ENCODE data around the gene PYGB. TPM values are rescaled to one million over a fixed set of nuclear protein-coding genes. Genes with fewer than 3 reads are reported as not detected.

Gene PYGB
- polyA plus RNA-seq, 1 donor = 25.4 TPM

DNA sequence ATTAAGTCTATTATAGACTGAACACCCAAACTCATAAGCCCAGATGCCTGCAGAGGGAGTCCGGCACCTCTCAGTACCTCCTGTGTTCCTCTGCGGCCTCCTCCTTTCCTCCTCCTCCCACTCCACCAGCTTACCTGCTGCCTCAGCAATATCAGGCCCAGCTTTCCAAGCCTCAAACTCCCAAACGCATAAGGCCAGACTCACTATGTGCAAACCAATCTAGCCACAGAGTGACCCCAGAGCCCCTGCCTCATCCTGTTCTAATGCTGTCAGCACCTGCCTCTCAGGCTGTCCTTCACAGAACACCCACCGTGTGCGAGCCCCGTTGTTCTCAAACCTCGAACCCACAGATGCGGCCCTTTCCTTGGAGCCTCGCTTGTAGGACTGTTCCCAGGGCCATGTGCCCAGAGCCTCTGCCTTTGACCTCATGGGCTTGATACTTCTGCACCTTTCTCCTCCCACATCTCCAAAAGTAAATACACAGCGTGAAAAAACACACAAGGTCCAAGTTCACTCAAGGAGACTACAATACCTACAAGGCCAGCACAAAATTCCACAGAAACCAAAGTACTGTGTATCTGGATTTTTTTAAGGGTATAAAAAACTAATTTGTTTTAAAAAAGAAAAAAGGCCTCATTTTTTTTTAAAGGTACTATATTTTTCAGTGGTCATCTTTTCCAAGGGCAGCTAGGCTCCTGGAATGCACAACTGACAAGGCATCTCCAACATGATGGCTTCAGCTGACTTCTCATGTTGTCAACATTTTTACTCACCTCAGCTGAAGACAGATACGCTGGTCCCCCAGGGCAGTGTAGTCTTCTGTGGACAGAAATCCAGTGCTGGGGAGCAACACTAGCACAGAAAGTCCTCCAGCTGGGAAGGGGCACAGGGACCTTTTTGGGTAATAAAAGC, 90.5 kb downstream of the PYGB start:
- DNase-seq = no peak

GRCh38 chr20:25339608-25340007, 91.7 kb downstream of the PYGB start:
- no peak for DNase-seq

DNA sequence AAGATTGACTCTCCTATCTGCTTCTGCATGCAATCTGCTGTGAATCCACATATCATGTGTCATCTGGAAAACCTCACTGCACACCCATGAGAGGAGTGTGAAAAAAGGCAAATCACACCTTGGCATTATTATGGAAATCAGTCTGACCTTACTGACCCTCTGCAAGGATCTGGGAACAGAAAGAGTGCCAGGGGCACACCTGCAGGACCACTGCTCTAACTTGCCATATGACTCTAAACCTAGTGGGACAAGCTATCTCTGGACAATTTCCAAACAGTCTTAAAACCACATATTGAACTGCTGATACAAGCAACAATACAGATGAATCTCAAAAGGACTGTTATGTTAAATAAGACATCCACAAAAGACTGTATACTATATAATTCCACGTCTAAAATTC, 92.5 kb downstream of the PYGB start:
- no peak for DNase-seq

DNA sequence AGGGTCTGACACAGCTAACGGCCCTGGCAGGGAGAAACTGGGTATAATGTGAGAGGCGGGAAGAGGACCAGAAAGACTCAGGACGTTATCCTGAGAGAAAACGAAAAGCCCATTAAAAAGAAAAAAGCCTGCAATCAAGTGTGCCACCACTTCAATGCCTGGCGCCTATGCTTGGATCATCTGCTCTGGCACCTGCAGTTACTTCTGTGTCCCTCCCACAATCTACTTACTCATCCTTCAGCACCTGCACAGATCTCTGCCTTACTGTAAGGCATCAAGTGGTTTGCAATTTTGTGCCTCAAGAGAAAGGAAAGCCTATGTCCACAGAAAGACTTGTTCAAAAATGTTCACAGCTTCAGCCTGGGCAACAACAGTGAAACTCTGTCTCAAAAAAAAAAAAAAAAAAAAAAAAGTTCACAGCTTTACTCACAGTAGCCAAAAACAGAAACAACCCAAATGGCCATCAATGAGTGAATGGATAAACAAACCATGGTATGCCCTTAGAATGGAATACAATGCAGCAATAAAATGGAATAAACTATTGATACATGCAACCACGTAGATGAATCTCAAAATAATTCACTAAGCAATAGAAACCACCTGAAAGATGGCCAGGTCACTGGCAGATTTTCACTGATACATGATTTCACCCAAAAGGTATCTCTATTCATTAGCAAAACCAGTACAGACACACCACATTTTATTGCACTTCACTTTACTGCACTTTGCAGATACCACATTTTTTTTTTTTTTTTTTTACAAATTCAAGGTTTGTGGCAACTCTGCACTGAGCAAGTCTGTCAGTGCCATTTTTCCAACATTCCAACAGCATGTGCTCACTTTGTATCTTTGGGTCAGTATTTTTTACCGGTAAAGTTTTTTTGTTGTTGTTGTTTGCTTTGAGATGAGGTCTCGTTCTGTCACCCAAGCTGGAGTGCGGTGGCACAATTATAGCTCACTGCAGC, 94.1 kb downstream of the PYGB start:
- no peak for DNase-seq

- no peak for DNase-seq
Measured at GRCh38 chr20:25344634-25345033, 96.7 kb downstream of the PYGB start.

DNA sequence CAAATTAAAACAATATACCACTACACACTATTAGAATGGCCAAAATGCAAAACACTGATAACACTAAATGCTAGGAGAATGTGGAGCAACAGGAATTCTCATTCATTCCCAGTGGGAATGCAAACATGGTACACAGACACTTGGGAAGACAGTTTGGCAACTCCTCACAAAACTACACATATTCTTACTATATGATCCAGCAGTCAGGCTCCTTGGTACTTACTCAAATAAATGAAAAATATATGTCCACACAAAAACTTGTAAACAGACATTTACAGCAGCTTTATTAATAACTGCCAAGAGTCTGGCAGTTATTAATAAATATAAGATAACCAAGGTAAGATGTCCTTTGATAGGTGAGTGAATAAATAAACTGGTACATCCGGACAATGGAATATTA, 97.8 kb downstream of the PYGB start:
- DNase-seq = no peak

DNA sequence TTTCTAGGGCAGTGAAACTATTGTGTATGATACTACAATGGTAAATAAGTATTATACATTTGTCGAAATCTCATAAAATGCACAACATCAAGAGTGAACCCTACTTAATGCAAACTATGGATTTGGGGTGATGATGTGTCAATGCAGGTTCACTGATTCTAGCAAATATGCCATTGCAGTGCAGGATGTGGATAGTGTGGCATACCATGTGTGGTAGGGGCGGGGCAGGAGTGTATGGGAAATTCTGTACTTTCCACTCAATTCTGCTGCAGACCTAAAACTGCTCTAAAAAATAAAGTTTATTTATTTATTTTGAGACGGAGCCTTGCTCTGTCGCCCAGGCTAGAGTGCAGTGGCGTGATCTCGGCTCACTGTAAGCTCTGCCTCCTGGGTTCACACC, 98.5 kb downstream of the PYGB start:
- no peak for DNase-seq

Other genes with a start within 250 kb of the PYGB start
- 24.4 TPM for gene ACSS1, start 189.9 kb upstream of the PYGB start, polyA plus RNA-seq (ENCODE audit: insufficient read length)
- gene VSX1, start 165.9 kb upstream of the PYGB start, polyA plus RNA-seq (ENCODE audit: insufficient read length) = not detected
- gene ENTPD6, start 52.4 kb upstream of the PYGB start, polyA plus RNA-seq (ENCODE audit: insufficient read length) = 33.3 TPM
- gene ABHD12, start 142.8 kb downstream of the PYGB start, polyA plus RNA-seq (ENCODE audit: insufficient read length) = 21.1 TPM
- gene GINS1, start 159.6 kb downstream of the PYGB start, polyA plus RNA-seq (ENCODE audit: insufficient read length) = 6.0 TPM

Measured in hindlimb muscle (tissue), 1 donor.